GM12892 (cell line): ENCODE data around the gene ABI3BP.

ENCODE experiments used
- DNase-seq: peaks from one replicate; pipeline ENCODE4 v3.0.0; 2011; ENCODE audit not compliant: insufficient read length
- FAIRE-seq: peaks from 2 replicates; lab custom pipeline; 2011; peaks lifted over from hg19 to GRCh38; lab: Jason Lieb, UNC
- POLR2A ChIP-seq: IDR thresholded peaks from 2 replicates; pipeline ENCODE4 v1.6.1; 2011; ENCODE audit warnings: low read depth, low read length, control low read depth
- POLR2AphosphoS5 ChIP-seq: IDR thresholded peaks from 2 replicates; pipeline ENCODE4 v1.6.1; 2011; ENCODE audit warnings: low read depth, low read length, control low read depth
- TAF1 ChIP-seq: IDR thresholded peaks from 2 replicates; pipeline ENCODE4 v1.6.1; 2011; ENCODE audit warnings: low read depth, mild to moderate bottlenecking, control low read depth, low read length, borderline replicate concordance

ABI3BP gene

DNA sequence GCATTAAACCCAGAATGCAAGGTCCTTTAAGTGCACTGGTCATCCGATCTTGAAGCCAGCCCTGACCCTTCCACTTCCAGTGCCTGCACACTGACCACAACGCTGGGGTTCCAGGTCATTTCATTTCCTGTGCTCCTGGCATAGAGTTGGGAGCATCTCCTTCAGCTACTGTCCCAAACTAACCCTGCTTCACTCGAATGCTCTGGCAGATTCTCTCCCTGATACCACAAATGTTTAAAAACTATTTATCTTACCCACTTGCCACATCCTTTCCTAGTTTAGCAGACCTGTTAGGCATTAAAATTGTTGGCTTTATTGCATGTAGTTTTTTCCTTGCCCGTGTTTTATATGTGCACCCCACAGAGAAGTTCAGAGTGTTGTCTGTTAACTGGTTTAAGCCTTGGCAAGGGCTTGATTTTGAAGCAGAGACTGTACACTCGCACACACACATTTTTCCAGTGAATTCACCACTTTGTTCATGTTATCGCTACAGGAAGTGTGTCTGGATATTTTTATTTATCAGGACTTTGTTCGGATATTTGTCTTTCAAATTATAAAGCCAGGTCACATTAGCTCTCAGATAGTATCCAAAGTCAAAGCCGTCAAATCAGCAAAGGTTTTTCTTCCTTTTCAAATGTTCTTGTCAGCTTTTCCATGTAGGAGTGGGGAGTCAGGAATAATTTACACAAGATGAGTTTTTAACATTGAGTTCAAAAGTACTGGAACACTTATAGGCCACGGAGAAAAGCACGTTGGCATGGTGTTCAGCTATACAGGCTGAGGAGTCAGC, 77.3 kb downstream of the ABI3BP start:
- DNase-seq: no peak
- no peak for FAIRE-seq
- TF ChIP-seq POLR2AphosphoS5 (no peak), TAF1 (no peak), POLR2A (no peak)

DNA sequence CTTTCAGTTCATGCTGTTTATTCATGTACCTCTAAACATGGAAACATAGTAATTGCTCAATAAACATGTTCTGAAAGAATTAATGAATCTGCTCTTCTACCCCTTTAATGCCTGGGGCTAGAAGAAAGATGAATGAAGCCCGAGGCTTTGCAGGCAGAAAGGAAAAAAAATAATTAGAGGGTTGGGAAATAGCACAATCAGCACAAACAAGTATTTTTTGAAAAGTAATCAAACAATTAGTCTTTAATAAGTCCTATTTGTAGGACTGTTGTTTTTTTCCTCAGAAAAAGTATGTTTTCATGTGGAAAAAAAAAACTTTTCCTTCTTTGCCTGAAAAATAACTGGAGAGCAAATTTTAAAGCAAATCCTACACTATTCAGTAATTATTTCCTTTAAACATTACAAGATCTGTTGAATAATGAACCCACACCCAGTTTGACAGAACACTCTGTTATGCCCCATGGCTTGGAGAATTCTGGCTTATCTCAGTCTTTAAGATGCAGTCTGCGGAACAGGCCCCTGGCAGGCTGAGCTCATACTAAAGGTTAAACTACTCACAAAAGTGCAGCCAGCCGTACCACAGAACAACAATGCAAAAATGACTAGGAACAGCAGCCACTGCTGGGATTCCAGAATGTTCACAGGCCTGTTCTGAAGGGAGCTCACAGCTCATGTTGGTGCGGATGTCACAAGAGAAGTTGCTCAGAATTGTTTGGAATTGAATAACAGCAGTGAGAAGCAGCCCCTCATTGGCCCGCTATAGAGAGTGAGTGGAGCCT, 79.2 kb downstream of the ABI3BP start:
- no peak for TF ChIP-seq POLR2A
- TF ChIP-seq TAF1: no peak
- no peak for TF ChIP-seq POLR2AphosphoS5
- no peak for FAIRE-seq

DNA sequence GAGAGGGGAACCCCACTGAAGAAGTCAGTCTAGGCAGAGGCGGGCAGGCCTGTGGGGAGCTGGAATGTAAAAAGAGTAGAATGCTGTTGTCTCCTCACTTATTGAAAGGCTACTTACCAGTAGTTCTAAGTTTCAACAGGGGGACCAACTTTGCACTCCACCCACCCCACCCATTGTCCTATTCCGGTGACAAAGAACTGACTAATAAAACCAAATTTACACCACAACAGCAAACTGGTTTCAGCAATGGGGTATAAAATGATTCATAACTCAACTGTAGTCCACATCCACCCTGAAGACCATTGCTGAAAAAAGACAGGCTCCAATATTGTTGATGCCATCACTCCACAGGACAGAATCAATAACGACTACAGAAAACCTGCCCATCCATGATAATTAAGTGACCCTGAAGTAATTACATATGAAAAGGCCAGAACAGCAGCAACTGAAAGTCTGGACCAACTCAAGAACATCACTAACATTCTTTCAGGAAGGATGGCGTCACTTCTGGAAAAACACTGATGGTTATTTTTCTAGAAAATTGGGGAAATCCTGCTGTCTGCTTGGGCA, 80.2 kb downstream of the ABI3BP start:
- TF ChIP-seq POLR2AphosphoS5 (no peak), POLR2A (no peak), TAF1 (no peak)
- no peak for FAIRE-seq
- no peak for DNase-seq

More for the DNA sequence above, 79.2 kb downstream of the ABI3BP start:
- DNase-seq: no peak

DNA sequence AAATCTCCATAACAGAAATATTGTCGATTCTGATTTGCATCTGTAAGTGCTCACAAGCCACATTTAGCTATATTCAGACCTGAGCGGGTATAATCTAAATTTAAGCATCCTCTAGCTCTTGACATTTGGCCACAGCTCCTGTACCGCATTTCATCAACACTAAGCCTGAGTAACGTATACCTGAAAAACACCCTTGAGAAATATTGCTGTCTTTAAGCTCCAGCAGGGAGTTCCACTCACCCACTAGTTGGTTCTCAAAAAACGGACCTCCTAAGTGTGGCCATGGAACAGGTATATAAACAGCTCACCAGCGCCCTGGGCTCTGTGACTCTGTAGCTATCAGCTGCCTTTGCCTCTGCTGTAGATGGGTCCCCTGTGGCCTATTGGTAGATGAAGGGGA, 80.7 kb downstream of the ABI3BP start:
- no peak for FAIRE-seq
- DNase-seq: no peak
- no peak for TF ChIP-seq POLR2AphosphoS5

DNA sequence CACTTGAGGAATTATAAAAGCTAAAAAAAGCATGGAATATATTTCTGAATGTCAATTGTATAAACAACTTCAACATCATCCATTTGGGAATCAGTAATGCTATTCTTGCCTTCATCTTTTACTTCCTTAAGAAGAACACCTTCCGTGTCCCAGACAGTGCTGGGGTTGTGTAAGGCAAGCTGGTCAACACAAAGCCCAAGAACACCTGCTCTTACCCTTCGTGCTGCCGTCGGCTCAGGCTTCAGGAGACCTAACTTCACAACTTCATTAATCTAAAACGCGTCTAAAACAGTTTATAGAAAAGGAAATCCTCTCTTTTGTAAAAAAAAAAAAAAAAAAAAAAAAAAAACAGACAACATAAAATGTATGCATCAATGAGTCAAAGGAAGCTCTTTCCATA, 81.3 kb downstream of the ABI3BP start:
- no peak for TF ChIP-seq POLR2AphosphoS5
- no peak for TF ChIP-seq TAF1
- TF ChIP-seq POLR2A: no peak
- no peak for DNase-seq
- no peak for FAIRE-seq

DNA sequence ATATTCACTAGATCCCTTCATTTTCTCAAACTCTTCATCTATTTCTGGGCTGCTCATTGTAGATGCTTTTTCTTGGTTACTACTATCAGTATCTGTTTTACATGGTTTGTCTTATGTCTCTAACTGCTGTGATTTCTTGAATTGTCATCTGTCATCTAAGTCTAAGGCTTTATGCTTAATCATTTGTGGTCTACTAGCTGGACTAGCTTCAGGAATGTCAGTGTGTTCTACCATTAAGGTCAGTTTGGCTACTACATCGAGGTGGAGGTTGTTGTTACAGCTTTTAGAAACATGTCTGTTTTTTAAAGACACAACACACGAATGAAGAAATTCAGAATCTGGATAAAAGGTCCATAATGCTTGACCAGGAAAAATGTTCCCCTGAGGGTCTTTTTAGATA, 82.2 kb downstream of the ABI3BP start:
- DNase-seq (no peak), FAIRE-seq (no peak)
- TF ChIP-seq TAF1: no peak
- no peak for TF ChIP-seq POLR2A
- TF ChIP-seq POLR2AphosphoS5: no peak

DNA sequence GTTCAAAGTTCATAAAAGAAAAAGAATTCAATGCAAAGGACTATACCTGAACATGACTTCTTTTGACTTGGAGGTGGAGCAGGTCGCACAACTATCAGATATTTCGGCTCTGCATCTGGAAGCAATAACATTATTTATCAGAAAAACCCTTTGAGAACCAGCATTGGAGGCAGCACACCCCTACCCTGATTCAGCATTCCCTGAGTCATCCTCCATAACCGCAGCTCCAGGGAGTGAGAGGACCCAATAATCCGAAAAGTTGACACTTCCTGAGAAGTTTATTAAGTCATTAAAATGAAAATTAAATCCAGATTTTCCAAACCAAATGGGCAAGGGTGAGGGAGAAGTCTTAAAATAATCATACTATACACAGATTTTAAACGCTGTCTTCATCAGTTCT, 90.6 kb downstream of the ABI3BP start:
- DNase-seq (no peak), FAIRE-seq (no peak)
- TF ChIP-seq TAF1 (no peak), POLR2AphosphoS5 (no peak)

DNA sequence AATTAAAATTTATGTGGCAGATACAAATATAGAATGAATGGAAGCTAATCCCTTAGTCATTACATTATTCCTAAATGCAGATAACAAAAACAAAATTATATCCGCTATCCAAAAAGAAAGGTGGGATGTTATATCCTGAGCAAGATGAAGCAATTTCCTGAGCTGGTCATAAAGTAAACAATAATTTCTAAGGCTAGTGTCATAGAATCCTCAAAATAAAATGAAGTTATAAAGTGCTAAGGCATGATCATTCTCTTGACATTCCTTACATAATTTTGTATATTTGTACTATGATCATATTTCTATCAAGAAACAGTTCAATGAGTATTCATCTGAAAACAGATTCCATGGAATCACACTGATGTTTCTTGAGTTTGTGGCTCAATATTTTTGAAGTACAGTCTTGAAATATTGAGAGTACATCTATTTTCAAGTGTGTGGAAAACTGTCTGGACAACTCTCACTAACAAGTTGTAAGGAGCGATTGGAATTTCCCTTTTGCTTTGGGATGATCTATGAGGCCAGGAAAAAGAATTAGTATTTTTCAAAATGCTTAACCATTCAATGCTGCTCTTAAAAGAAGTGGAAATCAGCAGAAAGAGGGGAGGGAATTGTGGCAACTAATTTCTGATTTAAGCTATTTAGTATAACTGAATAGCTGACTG, 92.4 kb downstream of the ABI3BP start:
- no peak for TF ChIP-seq TAF1
- TF ChIP-seq POLR2A: no peak
- no peak for FAIRE-seq
- DNase-seq: no peak

DNA sequence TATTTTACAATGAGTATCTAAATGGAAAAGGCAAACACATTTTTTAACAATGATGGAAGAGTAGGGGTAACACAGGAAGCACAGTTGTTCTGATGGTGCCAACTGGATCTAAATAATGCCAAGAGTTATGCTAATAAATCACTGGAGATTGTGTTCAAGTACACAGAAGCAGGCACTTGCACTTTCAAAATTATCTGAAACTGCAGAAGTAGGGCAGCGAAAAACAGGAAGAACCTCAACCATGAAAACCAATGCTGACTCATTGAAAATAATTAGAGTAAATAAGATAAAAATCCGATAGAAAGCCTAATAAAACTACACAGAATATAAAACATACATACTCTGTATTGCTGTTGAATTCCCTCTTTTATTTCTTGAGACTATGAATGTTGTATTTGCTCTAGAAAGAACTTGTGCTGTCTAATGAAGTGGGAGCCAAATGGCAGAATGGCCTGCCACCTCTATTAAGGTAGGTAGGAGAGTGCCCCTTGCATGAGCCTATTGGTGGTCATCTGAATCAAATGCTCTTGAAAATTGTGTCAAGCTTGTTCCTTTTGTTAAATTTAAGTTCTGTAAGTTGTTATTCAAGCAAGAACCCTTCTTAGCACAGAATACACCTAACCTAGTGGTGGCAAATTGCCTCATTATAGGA, 93.7 kb downstream of the ABI3BP start:
- DNase-seq (no peak), FAIRE-seq (no peak)
- no peak for TF ChIP-seq POLR2A
- TF ChIP-seq POLR2AphosphoS5: no peak
- TF ChIP-seq TAF1: no peak

DNA sequence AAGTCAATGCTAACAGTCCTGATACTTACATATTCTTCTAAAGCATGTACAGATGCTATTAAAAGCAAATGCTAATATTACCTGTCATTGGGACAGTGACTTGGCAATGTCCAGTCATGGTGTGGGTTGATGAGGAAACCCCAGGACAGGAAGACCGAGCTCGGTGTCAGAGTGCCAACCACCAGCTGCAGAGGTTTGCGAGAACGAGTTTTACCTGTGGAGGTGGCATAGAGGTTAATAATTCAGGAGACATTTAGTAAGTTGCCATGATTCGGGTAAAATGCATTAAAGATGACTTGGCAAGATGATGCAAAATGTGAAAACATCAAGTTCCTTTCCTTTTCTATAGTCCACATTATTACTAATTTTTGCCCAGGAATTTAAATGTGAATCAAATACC, 94.5 kb downstream of the ABI3BP start:
- FAIRE-seq (peak; percentile 40), DNase-seq (no peak)
- TF ChIP-seq TAF1 (no peak), POLR2AphosphoS5 (no peak)

DNA sequence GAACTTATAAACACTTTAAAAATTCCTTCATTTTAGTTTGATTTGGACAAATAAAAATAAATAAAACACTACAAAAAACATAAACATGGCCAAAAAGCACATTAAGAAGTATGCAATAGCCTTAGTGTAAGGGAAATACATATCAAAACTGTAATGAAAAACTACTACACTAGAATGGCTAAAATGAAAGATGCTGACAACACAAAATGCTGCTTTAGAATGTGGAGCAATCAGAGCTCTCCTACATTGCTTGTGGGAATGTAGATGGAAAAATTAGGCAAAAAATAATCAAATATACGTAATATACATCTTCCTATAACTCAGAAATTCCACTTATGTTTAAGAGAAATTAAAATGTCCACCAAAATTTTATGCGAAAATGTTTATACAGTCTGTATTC, 96.2 kb downstream of the ABI3BP start:
- FAIRE-seq (no peak), DNase-seq (no peak)
- TF ChIP-seq TAF1 (no peak), POLR2A (no peak), POLR2AphosphoS5 (no peak)

DNA sequence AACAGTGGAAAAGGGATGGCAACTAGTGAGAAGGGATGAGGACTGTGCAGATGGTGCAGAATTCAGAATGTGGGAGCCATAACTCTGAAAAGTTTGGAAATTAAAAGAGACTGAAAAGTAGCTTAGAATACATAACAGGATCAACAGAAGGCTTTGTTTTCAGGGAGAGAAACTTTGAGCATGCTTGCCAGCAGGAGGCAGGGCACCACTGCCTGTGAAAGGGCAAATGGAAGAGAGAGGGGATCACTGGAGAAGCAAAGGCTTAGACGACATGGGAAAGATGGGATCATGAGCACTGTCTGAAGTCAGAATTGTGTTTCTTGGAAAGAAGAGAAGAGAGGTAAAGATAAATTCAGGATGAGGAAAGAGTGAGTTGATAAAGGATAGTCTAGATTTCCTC, 99.6 kb downstream of the ABI3BP start:
- TF ChIP-seq POLR2AphosphoS5: no peak
- no peak for TF ChIP-seq TAF1
- no peak for TF ChIP-seq POLR2A
- FAIRE-seq: no peak
- no peak for DNase-seq
